HepG2 (cell line): Measurements from ENCODE around the gene NNAT. TPM values are rescaled to one million over a fixed set of nuclear protein-coding genes. Genes with fewer than 3 reads are reported as not detected.

Experiments
- ELF3 ChIP-seq: IDR thresholded peaks from 2 replicates; pipeline ENCODE4 v1.6.1; 2016; ENCODE audit warnings: missing genetic modification reagents, missing compliant biosample characterization
- GABPA ChIP-seq, 2 experiments: IDR thresholded peaks; 2 replicates each; pipeline ENCODE4 v1.6.1; 2011 to 2016; ENCODE audit warnings: low read depth in 2 of 2, low read length in 1 of 2, missing biosample characterization in 1 of 2, missing genetic modification characterization in 1 of 2
- GZF1 ChIP-seq: sonication (generic); formaldehyde crosslinking; IDR thresholded peaks from 2 replicates; pipeline ENCODE4 v1.5.1; 2020; ENCODE audit warnings: mild to moderate bottlenecking, missing genetic modification reagents
- HNF1A ChIP-seq, 2 experiments: sonication (generic) in 1 of 2; formaldehyde crosslinking in 1 of 2; IDR thresholded peaks; 2 replicates each; pipeline versions ENCODE4 v1.4.0 to v1.6.1; 2016 to 2020; ENCODE audit warnings: borderline replicate concordance in 1 of 2, low read depth in 1 of 2, mild to moderate bottlenecking in 1 of 2, missing genetic modification reagents in 1 of 2
- LCORL ChIP-seq, 2 experiments: fragments of 450-650 bp in 1 of 2; sonication (generic) in 1 of 2; formaldehyde crosslinking in 1 of 2; IDR thresholded peaks; 2 replicates each; pipeline versions ENCODE4 v1.5.0 to v1.6.1; 2017 to 2020; ENCODE audit warnings: antibody characterized with exemption in 1 of 2, missing genetic modification reagents in 1 of 2
- MLX ChIP-seq: IDR thresholded peaks from 2 replicates; pipeline ENCODE4 v1.6.1; 2016
- PATZ1 ChIP-seq: sonication (generic); formaldehyde crosslinking; IDR thresholded peaks from 2 replicates; pipeline ENCODE4 v1.4.0; 2020; ENCODE audit warnings: missing genetic modification reagents
- RARG ChIP-seq: sonication (generic); formaldehyde crosslinking; IDR thresholded peaks from 2 replicates; pipeline ENCODE4 v1.4.0; 2020; ENCODE audit warnings: low read depth, mild to moderate bottlenecking, missing genetic modification reagents
- SMARCC2 ChIP-seq: fragments of 450-650 bp; IDR thresholded peaks from 2 replicates; pipeline ENCODE4 v1.6.1; 2017; ENCODE audit warnings: antibody characterized with exemption, mild to moderate bottlenecking
- SNRNP70 ChIP-seq: fragments of 200-400 bp; formaldehyde crosslinking; IDR thresholded peaks from 2 replicates; pipeline ENCODE4 v1.6.1; 2017; ENCODE audit warnings: mild to moderate bottlenecking, low read depth, low read length, moderate library complexity
- SP5 ChIP-seq: IDR thresholded peaks from 2 replicates; pipeline ENCODE4 v1.6.1; 2016; ENCODE audit warnings: low read depth, borderline replicate concordance
- STAG1 ChIP-seq: sonication (generic); formaldehyde crosslinking; IDR thresholded peaks from 2 replicates; pipeline ENCODE4 v1.4.0; 2020; ENCODE audit warnings: missing genetic modification reagents
- ZMAT5 ChIP-seq: sonication (generic); formaldehyde crosslinking; IDR thresholded peaks from 2 replicates; pipeline ENCODE4 v1.5.0; 2020; ENCODE audit warnings: mild to moderate bottlenecking, low read depth, missing genetic modification reagents, borderline replicate concordance
- ZNF12 ChIP-seq: sonication (generic); formaldehyde crosslinking; IDR thresholded peaks from 2 replicates; pipeline ENCODE4 v1.5.0; 2020; ENCODE audit warnings: missing genetic modification reagents
- ZNF274 ChIP-seq: sonication (generic); formaldehyde crosslinking; IDR thresholded peaks from 2 replicates; pipeline ENCODE4 v1.5.1; 2020; ENCODE audit warnings: mild to moderate bottlenecking, missing genetic modification reagents
- ZNF333 ChIP-seq: sonication (generic); formaldehyde crosslinking; IDR thresholded peaks from 2 replicates; pipeline ENCODE4 v1.4.0; 2020; ENCODE audit warnings: mild to moderate bottlenecking, missing genetic modification reagents, borderline replicate concordance
- ZNF607 ChIP-seq: sonication (generic); formaldehyde crosslinking; IDR thresholded peaks from 2 replicates; pipeline ENCODE4 v1.5.1; 2020; ENCODE audit warnings: missing genetic modification reagents, mild to moderate bottlenecking, borderline replicate concordance
- ZNF614 ChIP-seq: IDR thresholded peaks from 2 replicates; pipeline ENCODE4 v1.6.1; 2018; ENCODE audit warnings: missing biosample characterization, missing genetic modification reagents, inconsistent platforms, borderline replicate concordance
- ZNF740 ChIP-seq: sonication (generic); formaldehyde crosslinking; IDR thresholded peaks from 2 replicates; pipeline ENCODE4 v1.4.0; 2020; ENCODE audit warnings: missing genetic modification reagents
- ZNF766 ChIP-seq: sonication (generic); formaldehyde crosslinking; IDR thresholded peaks from 2 replicates; pipeline ENCODE4 v1.5.0; 2020; ENCODE audit warnings: missing genetic modification reagents, borderline replicate concordance
- ZNF768 ChIP-seq: sonication (generic); formaldehyde crosslinking; IDR thresholded peaks from 2 replicates; pipeline ENCODE4 v1.4.0; 2020; ENCODE audit warnings: missing genetic modification reagents
- ZNF772 ChIP-seq: sonication (generic); formaldehyde crosslinking; IDR thresholded peaks from 2 replicates; pipeline ENCODE4 v1.5.0; 2020; ENCODE audit warnings: mild to moderate bottlenecking, missing genetic modification reagents
- ZNF792 ChIP-seq: IDR thresholded peaks from 2 replicates; pipeline ENCODE4 v1.6.1; 2016
- polyA plus RNA-seq, 8 experiments: library from polyadenylated mRNA; depleted of rRNA in 3 of 8; stranded (reverse) in 7 of 8; unstranded in 1 of 8; fragments of >200 nt; fragmentation: Illumina TruSeq in 4 of 8; extraction: Trizol in 4 of 8; gene quantifications; 2 replicates each; pipeline versions ENCODE4 v1.2.1 to v1.2.3, GENCODE V29; 2011 to 2016; ENCODE audit warnings: low read depth in 4 of 8, missing spikeins in 1 of 8, mixed read lengths in 1 of 8; ENCODE audit not compliant: insufficient read depth in 1 of 8
- total RNA-seq, 5 experiments: library from RNA; depleted of rRNA; stranded (reverse); fragments of >200 nt; fragmentation: Illumina TruSeq; extraction: Trizol; gene quantifications; 2 replicates each; pipeline ENCODE4 v1.2.3, GENCODE V29; 2016; ENCODE audit warnings: low read depth in 1 of 5

NNAT gene
- total and polyA plus RNA-seq, 2 of the 13 experiments (the other 11 are each of a cell fraction or from before 2014, with no cell fraction given): not detected

GRCh38 chr20:37526238-37526838, 5.3 kb downstream of the NNAT start (continued):
- TF ChIP-seq HNF1A (IDR thresholded peaks at IDR 0.05; ENCODE audit: low read depth) (no peak), HNF1A (CRISPR knock-in tag; IDR thresholded peaks at IDR 0.05; ENCODE audit: borderline replicate concordance) (0 out of 2 replicates have a peak, but pooled peaks have one; percentile 35), ZNF614 (CRISPR knock-in tag) (no peak), LCORL (IDR thresholded peaks at IDR 0.05) (no peak), LCORL (CRISPR knock-in tag; IDR thresholded peaks at IDR 0.05) (peak; percentile 31; the same call in 1 of the 2 replicates), ZMAT5 (no peak), ZNF768 (CRISPR knock-in tag) (no peak), MLX (peak; percentile 87), ZNF766 (CRISPR knock-in tag) (no peak), ZNF772 (CRISPR knock-in tag) (no peak), GZF1 (CRISPR knock-in tag) (no peak), ZNF740 (CRISPR knock-in tag) (peak; percentile 40; the same call in 1 of the 2 replicates), ZNF607 (peak; percentile 39; the same call in 1 of the 2 replicates), ZNF333 (no peak), PATZ1 (CRISPR knock-in tag) (peak; percentile 82), ZNF792 (CRISPR knock-in tag) (no peak; the same call in 1 of the 2 replicates), ELF3 (CRISPR knock-in tag) (peak; percentile 93), SMARCC2 (no peak), STAG1 (CRISPR knock-in tag) (peak; percentile 13; the same call in 1 of the 2 replicates), ZNF12 (CRISPR knock-in tag) (peak; percentile 54; the same call in 1 of the 2 replicates), SP5 (peak; percentile 79), GABPA (IDR thresholded peaks at IDR 0.05; ENCODE audit: low read depth, low read length) (no peak), GABPA (CRISPR knock-in tag; IDR thresholded peaks at IDR 0.05; ENCODE audit: low read depth) (peak; percentile 53; the same call in 1 of the 2 replicates), RARG (CRISPR knock-in tag) (0 out of 2 replicates have a peak, but pooled peaks have one; percentile 54), ZNF274 (CRISPR knock-in tag) (no peak), SNRNP70 (no peak)
